Measurements from ENCODE around the gene SLC2A3.
"Not testable (repeated sequence)": the region's sequence is repeated elsewhere in the genome, so short reads cannot be mapped to it uniquely, and the experiment has no call there.

SLC2A3 gene

DNA sequence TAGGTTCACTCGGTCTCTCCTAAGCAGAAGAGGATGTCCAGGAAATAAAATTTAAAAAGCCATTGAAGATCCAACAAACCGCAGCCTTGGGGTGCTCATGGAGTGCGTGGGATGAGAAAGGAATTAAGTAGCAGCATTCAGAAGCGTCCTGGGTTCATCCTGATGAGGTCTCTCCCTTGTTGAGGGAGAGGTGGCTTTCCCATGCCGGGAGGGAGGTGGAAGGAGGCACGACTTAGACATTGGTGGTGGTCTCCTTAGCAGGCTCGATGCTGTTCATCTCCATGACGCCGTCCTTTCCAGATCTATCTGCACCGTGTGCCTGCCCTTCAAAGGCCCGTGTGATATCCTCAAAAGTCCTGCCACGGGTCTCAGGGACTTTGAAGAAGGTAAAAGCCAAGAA is 14.8 kb downstream of the SLC2A3 start:
- DNase-seq (ENCODE audit: low read depth, low spot score); H3K27ac ChIP-seq: not testable (repeated sequence)

DNA sequence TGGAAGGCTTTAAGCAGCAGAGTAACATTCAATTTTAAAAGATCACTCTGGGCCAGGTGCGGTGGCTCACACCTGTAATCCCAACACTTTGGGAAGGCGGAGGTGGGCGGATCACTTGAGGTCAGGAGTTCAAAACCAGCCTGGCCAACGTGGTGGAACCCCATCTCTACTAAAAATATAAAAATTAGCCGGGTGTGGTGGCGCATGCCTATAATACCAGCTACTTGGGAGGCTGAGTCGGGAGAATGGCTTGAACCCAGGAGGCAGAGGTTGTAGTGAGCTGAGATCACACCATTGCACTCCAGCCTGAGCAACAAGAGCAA is 17.8 kb downstream of the SLC2A3 start:
- H3K27ac ChIP-seq; DNase-seq (ENCODE audit: low read depth, low spot score): not testable (repeated sequence)

DNA sequence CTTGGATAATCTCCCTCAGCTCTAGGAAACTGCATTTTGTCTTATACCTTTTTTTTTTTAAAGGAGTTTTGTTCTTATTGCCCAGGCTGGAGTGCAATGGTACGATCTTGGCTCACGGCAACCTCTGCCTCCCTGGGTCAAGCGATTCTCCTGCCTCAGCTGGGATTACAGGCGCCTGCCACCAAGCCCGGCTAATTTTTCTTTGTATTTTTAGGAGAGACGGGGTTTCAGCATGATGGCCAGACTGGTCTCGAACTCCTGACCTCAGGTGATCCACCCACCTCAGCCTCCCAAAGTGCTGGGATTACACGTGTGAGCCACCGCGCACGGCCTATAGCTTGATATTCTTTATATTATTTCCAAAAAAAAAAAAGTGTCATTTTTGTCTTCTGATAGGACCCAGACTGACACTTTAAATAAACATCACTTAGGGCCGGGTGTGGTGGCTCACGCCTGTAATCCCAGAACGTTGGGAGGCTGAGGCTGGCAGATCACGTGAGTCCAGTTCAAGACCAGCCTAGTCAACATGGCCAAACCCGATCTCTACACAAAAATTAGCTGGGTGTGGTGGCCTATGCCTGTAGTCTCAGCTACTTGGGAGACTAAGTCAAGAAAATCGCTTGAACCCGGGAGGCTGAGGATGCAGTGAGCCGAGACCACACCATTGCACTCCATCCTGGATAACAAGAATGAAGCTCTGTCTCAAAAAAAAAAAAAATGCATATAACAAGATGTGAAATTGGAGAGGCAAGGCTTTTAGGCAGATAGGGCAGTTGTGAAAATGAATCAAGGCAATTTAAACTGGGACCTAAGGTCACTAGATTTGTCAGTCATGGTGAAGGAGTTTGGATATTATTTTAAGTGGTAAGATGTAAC is 18.4 kb downstream of the SLC2A3 start:
- no peak overlapping the region for H3K27ac ChIP-seq
- no peak for DNase-seq (ENCODE audit: low read depth, low spot score)

DNA sequence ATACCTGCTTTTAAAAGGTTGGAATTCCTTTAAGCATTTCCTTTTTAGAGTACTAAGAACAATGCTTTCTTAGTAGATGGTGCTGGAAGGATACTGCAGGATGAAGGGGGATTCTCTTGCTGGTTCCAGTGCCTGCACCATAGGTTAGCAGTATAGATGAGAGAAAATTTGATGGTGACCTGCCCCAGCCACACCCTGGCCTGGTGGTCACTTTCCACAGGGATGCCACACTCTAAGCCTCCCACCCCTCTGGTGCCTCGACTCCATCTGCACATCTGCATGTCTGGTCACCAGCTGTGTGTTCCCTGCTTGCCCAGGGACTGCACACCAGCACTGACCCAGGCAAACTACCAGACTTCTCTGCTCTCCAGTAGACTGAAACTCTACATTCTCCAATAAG is 19.1 kb downstream of the SLC2A3 start:
- DNase-seq (ENCODE audit: low read depth, low spot score): no peak
- no peak overlapping the region for H3K27ac ChIP-seq

DNA sequence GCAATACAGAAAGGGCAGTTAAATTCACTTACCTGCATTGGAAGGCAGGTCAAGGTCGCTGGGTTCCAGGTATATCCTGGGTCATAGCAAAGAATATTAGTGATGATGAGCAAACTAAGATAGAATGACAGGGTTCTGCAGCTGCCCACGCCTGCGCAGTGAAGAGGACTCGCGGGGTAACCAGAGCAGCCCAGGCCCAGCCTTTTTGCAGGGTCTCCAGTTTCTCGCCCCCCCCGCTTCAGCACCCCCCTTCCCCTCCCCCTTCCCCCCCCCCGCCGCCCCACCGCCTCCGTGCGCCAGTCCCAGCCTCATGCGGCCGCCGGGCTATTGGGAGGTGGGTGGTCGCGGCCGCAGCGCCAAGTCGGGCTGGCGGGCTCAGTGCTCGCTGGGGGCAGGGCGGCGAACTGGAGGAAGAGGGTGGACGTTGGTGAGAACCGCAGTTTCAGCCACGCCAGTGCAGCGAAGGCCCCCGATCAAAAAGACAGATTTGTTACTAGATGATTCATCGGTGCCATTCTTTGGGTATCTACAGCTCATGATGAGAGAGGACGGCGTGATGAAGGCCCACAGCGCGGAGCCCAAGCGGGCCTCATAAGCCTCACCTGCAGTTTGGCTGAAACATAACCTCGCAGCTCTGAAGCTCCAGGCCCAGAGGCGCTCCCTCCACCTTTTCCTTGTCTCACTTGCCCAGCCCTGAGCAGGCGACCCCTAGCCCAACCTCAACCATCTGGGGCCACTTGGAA is 20.2 kb downstream of the SLC2A3 start:
- no peak for DNase-seq (ENCODE audit: low read depth, low spot score)
- H3K27ac ChIP-seq: no peak overlapping the region

DNA sequence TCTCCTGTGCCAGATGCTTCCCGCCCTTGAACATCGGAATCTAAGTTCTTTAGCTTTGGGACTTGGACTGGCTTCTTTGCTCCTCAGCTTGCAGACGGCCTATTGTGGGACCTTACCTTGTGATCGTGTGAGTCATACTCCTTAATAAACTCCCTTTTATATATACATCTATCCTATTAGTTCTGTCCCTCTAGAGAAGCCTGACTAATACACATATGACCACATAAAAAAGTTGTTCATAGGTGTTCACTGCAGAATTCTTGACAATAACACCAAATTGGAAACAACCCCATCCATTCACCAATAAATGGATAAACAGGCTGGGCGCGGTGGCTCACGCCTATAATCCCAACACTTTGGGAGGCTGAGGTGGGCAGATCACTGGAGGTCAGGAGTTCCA is 25.9 kb downstream of the SLC2A3 start:
- H3K27ac ChIP-seq; DNase-seq (ENCODE audit: low read depth, low spot score): not testable (repeated sequence)

DNA sequence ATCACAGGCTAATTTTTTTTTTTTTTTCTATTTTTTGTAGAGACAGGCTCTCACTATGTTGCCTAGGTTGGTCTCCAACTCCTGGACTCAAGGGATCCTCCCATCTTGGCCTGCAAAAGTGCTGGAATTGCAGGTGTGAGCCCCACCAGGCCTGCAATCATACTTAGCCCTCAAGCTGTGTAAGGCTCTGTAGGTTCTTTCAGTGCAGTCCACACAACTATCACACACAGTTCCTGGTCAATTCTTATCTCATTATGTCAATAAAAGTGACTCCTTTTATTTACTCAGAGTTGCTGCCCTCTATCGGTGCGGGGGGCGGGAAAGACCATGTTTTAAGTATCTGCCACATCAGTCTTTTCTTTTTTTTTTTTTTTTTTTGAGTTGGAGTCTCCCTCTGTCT is 29.0 kb downstream of the SLC2A3 start:
- DNase-seq (ENCODE audit: low read depth, low spot score): no peak
- no peak overlapping the region for H3K27ac ChIP-seq

DNA sequence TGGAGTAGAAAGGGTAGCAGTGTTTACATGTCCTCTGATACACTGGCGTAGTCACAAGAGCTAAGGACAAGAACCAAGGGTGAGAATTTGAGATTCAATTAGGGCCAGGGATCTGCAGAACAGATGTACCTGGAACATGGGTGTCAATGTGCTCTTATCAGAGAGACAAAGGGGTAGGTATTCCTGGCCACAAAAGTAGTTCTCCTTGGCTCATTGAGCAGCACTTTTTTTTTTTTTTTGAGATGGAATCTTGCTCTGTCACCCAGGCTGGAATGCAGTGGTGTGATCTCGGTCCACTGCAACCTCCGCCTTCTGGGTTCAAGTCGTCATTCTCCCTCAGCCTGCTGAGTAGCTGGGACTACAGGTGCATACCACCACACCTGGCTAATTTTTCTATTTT is 29.7 kb downstream of the SLC2A3 start:
- not testable (repeated sequence) for H3K27ac ChIP-seq; DNase-seq (ENCODE audit: low read depth, low spot score)

DNA sequence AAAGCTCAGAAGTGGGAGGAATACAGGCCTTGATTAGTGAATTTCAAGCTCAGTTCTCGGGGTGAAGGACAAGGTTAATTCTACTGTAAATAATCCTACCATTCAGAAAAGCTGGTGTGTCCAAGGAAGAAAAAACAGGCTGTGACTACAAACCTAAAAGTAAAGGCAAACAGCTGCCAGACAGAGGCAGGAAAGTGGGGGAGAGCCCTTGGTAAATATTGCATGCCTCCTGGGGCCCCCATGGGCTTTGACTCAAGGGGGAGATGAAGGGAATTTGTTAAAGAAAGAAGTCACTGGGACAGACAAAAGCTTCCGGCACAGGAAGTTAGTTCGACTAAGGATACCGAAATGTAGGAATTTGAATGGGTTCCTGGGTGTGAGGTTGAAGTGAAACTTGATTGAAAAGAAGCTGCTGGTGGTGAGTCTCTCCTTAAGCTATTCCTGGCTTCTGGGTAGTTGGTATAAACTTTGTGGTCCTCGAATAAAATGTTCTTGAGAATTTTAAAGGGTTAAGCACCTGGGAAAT is 30.3 kb downstream of the SLC2A3 start:
- H3K27ac ChIP-seq; DNase-seq (ENCODE audit: low read depth, low spot score): not testable (repeated sequence)

DNA sequence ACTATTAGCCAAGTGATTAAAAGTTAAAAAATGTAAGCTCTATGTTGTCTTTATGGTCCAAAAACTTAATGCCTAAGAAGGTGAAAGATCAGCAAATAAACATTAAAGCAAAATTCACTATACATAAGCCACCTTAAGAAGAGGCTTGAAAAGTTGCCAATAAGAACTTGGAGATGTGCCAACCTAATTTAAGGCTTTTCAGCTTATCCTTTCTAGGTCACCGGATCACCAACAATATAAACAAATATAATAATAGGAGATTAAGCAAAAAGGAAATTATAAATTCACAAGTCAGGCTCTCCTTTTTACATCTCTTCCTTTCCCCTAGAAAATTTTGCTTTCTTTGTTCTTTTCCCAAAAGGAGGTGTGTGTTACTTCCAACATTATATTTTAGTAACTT is 30.9 kb downstream of the SLC2A3 start:
- DNase-seq (ENCODE audit: low read depth, low spot score): no peak
- H3K27ac ChIP-seq: no peak overlapping the region

DNA sequence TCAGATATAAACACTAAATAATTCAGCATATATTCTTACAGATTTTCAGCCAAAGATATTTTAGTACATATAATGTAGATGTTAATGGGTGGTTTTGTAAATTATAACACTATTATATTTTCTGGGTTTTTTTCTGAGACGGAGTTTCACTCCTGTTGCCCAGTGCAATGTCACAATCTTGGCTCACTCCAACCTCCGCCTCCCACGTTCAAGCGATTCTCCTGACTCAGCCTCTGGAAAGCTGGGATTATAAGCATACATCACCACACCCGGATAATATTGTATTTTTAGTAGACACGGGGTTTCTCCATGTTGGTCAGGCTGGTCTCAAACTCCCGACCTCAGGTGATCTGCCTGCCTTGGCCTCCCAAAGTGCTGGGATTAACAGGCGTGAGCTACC is 33.6 kb downstream of the SLC2A3 start:
- H3K27ac ChIP-seq; DNase-seq (ENCODE audit: low read depth, low spot score): not testable (repeated sequence)

DNA sequence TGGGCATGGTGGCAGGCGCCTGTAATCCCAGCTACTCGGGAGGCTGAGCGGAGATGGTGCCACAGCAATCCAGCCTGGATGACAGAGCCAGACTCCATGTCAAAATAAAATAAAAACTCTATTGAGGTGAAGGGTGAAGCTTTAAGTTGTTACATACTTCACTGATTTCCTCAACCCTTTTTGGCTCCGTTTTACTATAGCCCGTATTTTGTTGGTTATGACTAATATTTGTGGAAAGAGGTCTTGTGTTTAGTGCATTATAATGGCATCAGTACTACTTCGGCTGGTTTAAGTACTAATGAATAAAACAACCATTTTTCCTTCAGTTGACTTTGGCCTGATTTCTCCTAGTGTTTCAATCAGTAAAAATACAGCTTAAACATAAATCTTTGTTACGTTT is 36.2 kb downstream of the SLC2A3 start:
- H3K27ac ChIP-seq: no peak overlapping the region
- DNase-seq (ENCODE audit: low read depth, low spot score): no peak

DNA sequence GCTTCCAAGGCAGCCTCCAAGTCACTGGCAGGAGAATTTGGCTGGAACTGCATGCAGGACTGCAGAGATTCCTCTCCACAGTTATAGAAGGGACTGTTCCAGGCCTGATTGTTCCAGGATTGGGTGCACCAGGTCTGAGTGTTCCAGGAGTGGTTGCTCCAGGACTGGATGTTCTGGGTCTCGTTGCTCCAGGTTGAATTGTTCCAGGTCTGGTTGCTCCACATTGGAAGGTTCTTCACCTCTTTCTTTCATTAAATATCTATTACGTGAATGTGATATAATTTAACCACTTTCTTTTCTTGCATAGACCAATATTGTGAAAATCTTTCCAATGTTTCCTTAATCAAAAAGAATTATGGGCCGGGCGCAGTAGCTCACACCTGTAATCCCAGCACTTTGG is 39.3 kb downstream of the SLC2A3 start:
- not testable (repeated sequence) for H3K27ac ChIP-seq; DNase-seq (ENCODE audit: low read depth, low spot score)

DNA sequence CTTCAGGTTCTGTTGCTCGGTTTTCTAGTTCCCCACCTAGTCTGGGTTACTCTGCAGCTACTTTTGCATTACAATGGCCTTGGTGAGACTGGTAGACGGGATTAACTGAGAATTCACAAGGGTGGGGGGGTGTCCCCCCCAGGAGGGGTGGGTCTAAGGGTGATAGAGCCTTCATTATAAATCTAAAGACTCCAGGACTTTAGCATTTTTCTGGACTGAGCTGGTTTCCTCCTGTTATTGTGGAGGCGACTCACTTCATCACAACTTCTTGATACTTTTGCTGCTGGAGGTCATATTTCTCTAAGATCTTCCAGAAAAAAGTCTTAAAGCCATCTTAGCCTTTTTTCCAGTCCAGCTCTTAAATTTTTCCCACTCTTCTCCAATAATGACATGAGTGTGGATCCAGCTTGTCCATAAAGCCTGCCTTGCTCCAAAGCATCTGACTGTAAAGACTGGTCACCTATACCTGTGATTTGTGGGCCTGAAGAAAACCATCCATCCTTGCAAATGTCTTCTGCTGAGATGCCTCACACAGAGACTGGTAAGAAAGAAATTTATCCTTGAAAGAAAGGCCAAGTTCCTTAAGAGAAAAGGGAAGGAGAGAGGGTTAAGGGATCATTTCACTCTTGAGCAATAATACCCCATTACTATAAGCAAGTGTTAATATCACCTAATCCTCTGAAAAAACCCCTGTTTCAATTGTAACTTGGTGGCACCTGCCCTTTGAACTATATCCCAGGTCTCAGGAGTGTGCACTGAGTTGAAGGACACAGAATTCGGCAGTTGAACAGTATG is 43.6 kb downstream of the SLC2A3 start:
- DNase-seq (ENCODE audit: low read depth, low spot score): no peak
- H3K27ac ChIP-seq: no peak overlapping the region

DNA sequence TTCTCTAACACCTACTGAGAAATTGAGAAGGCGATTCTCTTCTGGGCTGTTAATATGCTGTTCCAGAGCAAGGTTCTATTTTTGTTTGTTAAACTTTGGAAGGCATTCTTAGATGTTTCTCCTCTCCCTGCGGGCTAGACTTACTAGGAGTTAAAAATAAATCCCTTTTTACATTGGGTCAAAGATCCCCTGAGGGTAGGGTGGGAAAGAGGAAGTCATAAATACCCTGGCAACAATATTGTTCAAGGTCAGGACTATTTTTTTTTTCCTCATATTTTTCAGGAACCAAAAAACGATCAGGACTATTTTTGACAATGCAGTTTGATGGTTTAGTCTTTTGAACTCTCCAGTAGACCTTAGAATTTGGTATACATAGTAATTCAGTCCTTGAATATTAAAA is 51.3 kb downstream of the SLC2A3 start:
- H3K27ac ChIP-seq: no peak overlapping the region
- DNase-seq (ENCODE audit: low read depth, low spot score): no peak

DNA sequence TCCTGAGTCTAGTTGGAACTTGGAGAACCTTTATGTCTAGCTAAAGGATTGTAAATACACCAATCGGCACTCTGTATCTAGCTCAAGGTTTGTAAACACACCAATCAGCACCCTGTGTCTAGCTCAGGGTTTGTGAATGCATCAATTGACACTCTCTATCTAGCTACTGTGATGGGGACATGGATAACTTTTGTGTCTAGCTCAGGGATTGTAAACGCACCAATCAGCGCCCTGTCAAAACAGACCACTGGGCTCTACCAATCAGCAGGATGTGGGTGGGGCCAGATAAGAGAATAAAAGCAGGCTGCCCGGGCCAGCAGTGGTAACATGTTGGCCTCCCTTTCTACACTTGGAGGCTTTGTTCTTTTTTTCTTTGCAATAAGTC is 54.3 kb downstream of the SLC2A3 start:
- not testable (repeated sequence) for DNase-seq (ENCODE audit: low read depth, low spot score); H3K27ac ChIP-seq

DNA sequence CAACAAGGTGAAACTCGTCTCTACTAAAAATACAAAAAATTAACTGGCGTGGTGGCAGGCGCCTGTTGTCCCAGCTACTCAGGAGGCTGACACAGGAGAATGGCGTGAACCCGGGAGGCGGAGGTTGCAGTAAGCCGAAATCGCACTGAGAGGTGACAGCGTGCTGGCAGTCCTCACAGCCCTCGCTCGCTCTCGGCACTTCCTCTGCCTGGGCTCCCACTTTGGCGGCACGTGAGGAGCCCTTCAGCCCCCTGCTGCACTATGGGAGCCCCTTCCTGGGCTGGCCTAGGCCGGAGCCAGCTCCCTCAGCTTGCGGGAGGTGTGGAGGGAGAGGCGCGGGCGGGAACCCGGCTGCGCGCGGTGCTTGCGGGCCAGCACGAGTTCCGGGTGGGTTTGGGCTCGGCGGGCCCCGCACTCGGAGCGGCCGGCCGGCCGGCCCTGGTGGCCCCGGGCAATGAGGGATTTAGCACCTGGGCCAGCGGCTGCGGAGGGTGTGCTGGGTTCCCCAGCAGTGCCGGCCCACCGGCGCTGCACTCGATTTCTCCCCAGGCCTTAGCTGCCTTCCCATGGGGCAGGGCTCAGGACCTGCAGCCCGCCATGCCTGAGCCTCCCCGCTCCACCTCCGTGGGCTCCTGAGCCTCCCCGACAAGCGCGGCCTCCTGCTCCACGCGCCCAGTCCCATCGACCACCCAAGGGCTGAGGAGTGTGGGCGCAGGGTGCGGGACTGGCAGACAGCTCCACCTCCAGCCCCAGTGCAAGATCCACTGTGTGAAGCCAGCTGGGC is 54.8 kb downstream of the SLC2A3 start:
- H3K27ac ChIP-seq; DNase-seq (ENCODE audit: low read depth, low spot score): not testable (repeated sequence)

DNA sequence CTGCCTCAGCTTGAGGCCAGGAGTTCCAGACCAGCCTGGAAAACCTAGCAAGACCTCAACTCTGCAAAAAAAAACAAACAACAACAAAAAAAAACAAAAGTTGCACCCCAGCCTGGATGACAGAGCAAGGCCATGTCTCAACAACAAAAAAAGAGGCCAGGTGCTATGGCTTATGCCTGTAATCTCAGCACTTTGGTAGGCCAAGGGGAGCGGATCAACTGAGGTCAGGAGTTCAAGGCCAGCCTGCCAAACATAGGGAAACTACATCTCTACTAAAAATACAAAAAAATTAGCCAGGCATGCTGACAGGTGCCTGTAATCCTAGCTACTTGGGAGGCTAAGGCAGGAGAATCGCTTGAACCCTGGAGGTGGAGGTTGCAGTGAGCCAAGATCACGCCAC is 56.7 kb downstream of the SLC2A3 start:
- H3K27ac ChIP-seq: no peak overlapping the region
- DNase-seq (ENCODE audit: low read depth, low spot score): no peak

DNA sequence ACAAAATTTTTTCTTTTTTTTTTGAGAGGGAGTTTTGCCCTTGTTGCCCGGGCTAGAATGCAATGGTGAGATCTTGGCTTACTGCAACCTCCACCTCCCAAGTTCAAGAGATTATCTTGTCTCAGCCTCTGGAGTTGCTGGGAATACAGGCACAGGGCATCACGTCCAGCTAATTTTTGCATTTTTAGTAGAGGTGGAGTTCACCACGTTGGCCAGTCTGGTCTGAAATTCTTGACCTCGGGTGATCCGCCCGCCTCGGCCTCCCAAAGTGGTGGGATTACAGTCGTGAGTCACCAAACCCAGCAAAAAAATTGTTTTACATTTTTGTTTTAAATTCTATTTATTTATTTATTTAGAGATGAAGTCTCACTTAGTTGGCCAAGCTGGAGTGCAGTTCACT is 58.6 kb downstream of the SLC2A3 start:
- no peak for DNase-seq (ENCODE audit: low read depth, low spot score)
- no peak overlapping the region for H3K27ac ChIP-seq
